HepG2 (cell line): ENCODE measurements around the gene BCAR3. TPM values are rescaled to one million over a fixed set of nuclear protein-coding genes. Genes with fewer than 3 reads are reported as not detected.

Source experiments
- ARID5B ChIP-seq: IDR thresholded peaks from 2 replicates; pipeline ENCODE4 v1.4.0; 2020; ENCODE audit warnings: mild to moderate bottlenecking, missing genetic modification reagents
- BCL6 ChIP-seq: IDR thresholded peaks from 2 replicates; pipeline ENCODE4 v1.6.1; 2016; ENCODE audit warnings: missing genetic modification reagents, missing compliant biosample characterization
- E2F2 ChIP-seq: sonication (generic); formaldehyde crosslinking; IDR thresholded peaks from 2 replicates; pipeline ENCODE4 v1.4.0; 2020; ENCODE audit warnings: missing genetic modification reagents, borderline replicate concordance
- FOXA1 ChIP-seq, 2 experiments: fragments of 450-650 bp in 1 of 2; sonication (generic) in 1 of 2; formaldehyde crosslinking in 1 of 2; IDR thresholded peaks; 2 replicates each; pipeline versions ENCODE4 v1.4.0 to v1.6.1; 2016 to 2020; ENCODE audit warnings: missing genetic modification reagents in 1 of 2
- FOXP1 ChIP-seq, 2 experiments: fragments of 450-650 bp in 1 of 2; IDR thresholded peaks; 2 replicates each; pipeline ENCODE4 v1.6.1; 2017 to 2018; ENCODE audit warnings: antibody characterized with exemption in 1 of 2
- FOXP4 ChIP-seq: sonication (generic); formaldehyde crosslinking; IDR thresholded peaks from 2 replicates; pipeline ENCODE4 v1.4.0; 2020; ENCODE audit warnings: missing genetic modification reagents
- GPBP1L1 ChIP-seq: sonication (generic); formaldehyde crosslinking; IDR thresholded peaks from 2 replicates; pipeline ENCODE4 v1.5.0; 2020; ENCODE audit warnings: mild to moderate bottlenecking, missing genetic modification reagents
- JDP2 ChIP-seq: sonication (generic); formaldehyde crosslinking; IDR thresholded peaks from 2 replicates; pipeline ENCODE4 v1.8.1; 2022; ENCODE audit warnings: missing genetic modification reagents, borderline replicate concordance
- NFE2 ChIP-seq: sonication (generic); formaldehyde crosslinking; IDR thresholded peaks from 2 replicates; pipeline ENCODE4 v1.4.0; 2020; ENCODE audit warnings: missing genetic modification reagents
- NR0B2 ChIP-seq: sonication (generic); formaldehyde crosslinking; IDR thresholded peaks from 2 replicates; pipeline ENCODE4 v1.4.0; 2020; ENCODE audit warnings: mild to moderate bottlenecking, missing genetic modification reagents
- NR2F1 ChIP-seq, 2 experiments: fragments of 450-650 bp in 1 of 2; formaldehyde crosslinking in 1 of 2; IDR thresholded peaks; 2 replicates each; pipeline versions ENCODE4 v1.5.0 to v1.6.1; 2016 to 2020; ENCODE audit warnings: mild to moderate bottlenecking in 1 of 2, missing compliant biosample characterization in 1 of 2, missing genetic modification reagents in 1 of 2, moderate library complexity in 1 of 2
- NR2F6 ChIP-seq, 2 experiments: IDR thresholded peaks; 2 replicates each; pipeline ENCODE4 v1.6.1; 2016; ENCODE audit warnings: antibody characterized with exemption in 1 of 2, mild to moderate bottlenecking in 1 of 2
- RARA ChIP-seq: IDR thresholded peaks from 2 replicates; pipeline ENCODE4 v1.6.1; 2016; ENCODE audit warnings: missing genetic modification reagents, missing compliant biosample characterization
- SKIL ChIP-seq: sonication (generic); formaldehyde crosslinking; IDR thresholded peaks from 2 replicates; pipeline ENCODE4 v1.8.0; 2022; ENCODE audit warnings: missing genetic modification reagents, mild to moderate bottlenecking, moderate library complexity, borderline replicate concordance
- SOX13 ChIP-seq, 3 experiments: fragments of 450-650 bp in 1 of 3; sonication (generic) in 1 of 3; formaldehyde crosslinking in 1 of 3; IDR thresholded peaks in 2 of 3; conservative IDR thresholded peaks in 1 of 3; 2 replicates each; pipeline versions ENCODE4 v1.5.0 to v1.6.1; 2016 to 2020; ENCODE audit warnings: antibody characterized with exemption in 1 of 3, mild to moderate bottlenecking in 1 of 3, missing compliant biosample characterization in 1 of 3, missing genetic modification reagents in 1 of 3, moderate library complexity in 1 of 3
- SOX6 ChIP-seq, 2 experiments: fragments of 450-650 bp in 1 of 2; sonication (generic) in 1 of 2; formaldehyde crosslinking in 1 of 2; IDR thresholded peaks; 2 replicates each; pipeline versions ENCODE4 v1.4.0 to v1.6.1; 2017 to 2020; ENCODE audit warnings: antibody characterized with exemption in 1 of 2, mild to moderate bottlenecking in 1 of 2, missing genetic modification reagents in 1 of 2
- polyA plus RNA-seq, 8 experiments: library from polyadenylated mRNA; depleted of rRNA in 3 of 8; stranded (reverse) in 7 of 8; unstranded in 1 of 8; fragments of >200 nt; fragmentation: Illumina TruSeq in 4 of 8; extraction: Trizol in 4 of 8; gene quantifications; 2 replicates each; pipeline versions ENCODE4 v1.2.1 to v1.2.3, GENCODE V29; 2011 to 2016; ENCODE audit warnings: low read depth in 4 of 8, missing spikeins in 1 of 8, mixed read lengths in 1 of 8; ENCODE audit not compliant: insufficient read depth in 1 of 8
- total RNA-seq, 5 experiments: library from RNA; depleted of rRNA; stranded (reverse); fragments of >200 nt; fragmentation: Illumina TruSeq; extraction: Trizol; gene quantifications; 2 replicates each; pipeline ENCODE4 v1.2.3, GENCODE V29; 2016; ENCODE audit warnings: low read depth in 1 of 5

The BCAR3 gene
- total and polyA plus RNA-seq, 2 of the 13 experiments (the other 11 are each of a cell fraction or from before 2014, with no cell fraction given): 3.6 to 4.8 TPM

- TF ChIP-seq SKIL (CRISPR knock-in tag) (peak; percentile 88), FOXP1 (IDR thresholded peaks at IDR 0.05) (no peak), FOXP1 (CRISPR knock-in tag; IDR thresholded peaks at IDR 0.05) (peak; percentile 55), FOXA1 (IDR thresholded peaks at IDR 0.05) (no peak), FOXA1 (CRISPR knock-in tag; IDR thresholded peaks at IDR 0.05) (peak; percentile 83), NR2F6 (IDR thresholded peaks at IDR 0.05) (peak; percentile 24; the same call in 1 of the 2 replicates), NR2F6 (CRISPR knock-in tag; IDR thresholded peaks at IDR 0.05) (peak; percentile 27; the same call in 1 of the 2 replicates), RARA (CRISPR knock-in tag) (peak; percentile 88), JDP2 (CRISPR knock-in tag) (no peak), BCL6 (peak; percentile 60), ARID5B (CRISPR knock-in tag) (peak; percentile 67), E2F2 (CRISPR knock-in tag) (no peak), FOXP4 (CRISPR knock-in tag) (0 out of 2 replicates have a peak, but pooled peaks have one; percentile 33), NR0B2 (no peak), NFE2 (CRISPR knock-in tag) (peak; percentile 50; the same call in 1 of the 2 replicates), SOX13 (IDR thresholded peaks at IDR 0.05) (no peak), SOX13 (CRISPR knock-in tag; conservative IDR thresholded peaks at IDR 0.05 in 1 of 2, IDR thresholded peaks at IDR 0.05 in 1 of 2) (peak in 1 of 2 experiments; percentile 63; a peak in 2 of 4 replicates), NR2F1 (CRISPR knock-in tag; IDR thresholded peaks at IDR 0.05) (peak; percentile 15 to 27; a peak in 2 of 4 replicates), GPBP1L1 (CRISPR knock-in tag) (no peak), SOX6 (IDR thresholded peaks at IDR 0.05) (no peak), SOX6 (CRISPR knock-in tag; IDR thresholded peaks at IDR 0.05) (peak; percentile 33; the same call in 1 of the 2 replicates)
Observed at GRCh38 chr1:93703643-93704042, 22.0 kb upstream of the BCAR3 start (continued).
